Measurements from ENCODE around the gene PRRG2.
"Not testable (repeated sequence)": the region's sequence is repeated elsewhere in the genome, so short reads cannot be mapped to it uniquely, and the experiment has no call there.

DNA sequence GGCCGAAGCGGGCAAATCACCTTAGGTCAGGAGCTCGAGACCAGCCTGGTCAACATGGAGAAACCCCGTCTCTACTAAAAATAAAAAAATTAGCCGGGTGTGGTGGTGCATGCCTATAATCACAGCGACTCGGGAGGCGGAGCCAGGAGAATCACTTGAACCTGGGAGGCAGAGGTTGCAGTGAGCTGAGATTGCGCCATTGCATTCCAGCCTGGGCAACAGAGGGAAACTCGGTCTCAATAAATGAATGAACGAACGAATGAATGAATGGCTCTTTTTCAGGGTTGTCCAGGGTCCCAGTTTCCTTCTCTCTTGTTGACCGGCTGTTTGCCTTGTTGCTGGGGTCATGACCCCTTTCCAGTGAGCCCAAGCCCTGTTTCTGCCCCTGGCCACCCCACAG, 36.7 kb downstream of the PRRG2 start:
- not testable (repeated sequence) for TF ChIP-seq POLR2A (IDR thresholded peaks at IDR 0.05; ENCODE audit: low read length); GATA1 (IDR thresholded peaks at IDR 0.05; ENCODE audit: low read depth, low read length)
